GM18526 (cell line): ENCODE results near the gene CEP72.

Experiments
- POLR2A ChIP-seq: IDR thresholded peaks from 3 replicates; pipeline ENCODE4 v1.6.1; 2011; ENCODE audit not compliant: insufficient read length; ENCODE audit errors: extremely low read depth

The CEP72 gene

GRCh38 chr5:664343-664993 is 52.3 kb downstream of the CEP72 start:
- no peak for TF ChIP-seq POLR2A

- no peak for TF ChIP-seq POLR2A
Observed at GRCh38 chr5:664994-665360, 52.8 kb downstream of the CEP72 start.

GRCh38 chr5:665541-665955 is 53.4 kb downstream of the CEP72 start:
- TF ChIP-seq POLR2A: no peak

- TF ChIP-seq POLR2A: no peak
Observed at GRCh38 chr5:665956-666711, 54.0 kb downstream of the CEP72 start.

GRCh38 chr5:666816-667498 is 54.8 kb downstream of the CEP72 start:
- no peak for TF ChIP-seq POLR2A

GRCh38 chr5:668283-668995 is 56.3 kb downstream of the CEP72 start:
- TF ChIP-seq POLR2A: no peak

GRCh38 chr5:669111-669841 is 57.1 kb downstream of the CEP72 start:
- no peak for TF ChIP-seq POLR2A

GRCh38 chr5:669842-670395 is 57.8 kb downstream of the CEP72 start:
- no peak for TF ChIP-seq POLR2A

GRCh38 chr5:670396-671270 is 58.5 kb downstream of the CEP72 start:
- no peak for TF ChIP-seq POLR2A

- no peak for TF ChIP-seq POLR2A
Observed at GRCh38 chr5:671459-672328, 59.6 kb downstream of the CEP72 start.

GRCh38 chr5:672329-673160 is 60.4 kb downstream of the CEP72 start:
- no peak for TF ChIP-seq POLR2A
